CD14-positive monocyte (primary cell): ENCODE measurements around the gene FAM131A. TPM values are rescaled to one million over a fixed set of nuclear protein-coding genes. Genes with fewer than 3 reads are reported as not detected.
A peak's percentile ranks its signal among the peaks of the same experiment; 100 is the strongest.

ENCODE experiments used
- DNase-seq, 3 donors: peaks; one replicate each; pipeline ENCODE4 v3.0.0-alpha.2; 2011 to 2022
- H2AFZ ChIP-seq: 2 replicates; pipeline ENCODE4 v1.6.0; 2012; ENCODE audit warnings: mild to moderate bottlenecking, low read depth, low read length, inconsistent platforms; ENCODE audit not compliant: insufficient read depth, poor library complexity, severe bottlenecking
- H3K27ac ChIP-seq, 2 donors: 1 replicate in 1 of 2; 2 replicates in 1 of 2; pipeline ENCODE4 v1.5.1; 2012 to 2013; ENCODE audit warnings: low read length in 2 of 2, control low read depth in 1 of 2, inconsistent platforms in 1 of 2, low read depth in 1 of 2, mild to moderate bottlenecking in 1 of 2
- H3K27me3 ChIP-seq, 2 donors: one replicate each; pipeline versions ENCODE4 v1.6.0 to v1.6.1; 2011 to 2013; ENCODE audit warnings: low read length in 2 of 2; ENCODE audit not compliant: control insufficient read depth in 2 of 2, insufficient read depth in 2 of 2
- H3K36me3 ChIP-seq, 2 donors: replicated peaks in 1 of 2; 1 replicate in 1 of 2; 2 replicates in 1 of 2; pipeline versions ENCODE4 v1.5.1 to v1.6.1; 2012 to 2013; ENCODE audit warnings: low read length in 2 of 2, control low read depth in 1 of 2, inconsistent platforms in 1 of 2, mild to moderate bottlenecking in 1 of 2; ENCODE audit not compliant: insufficient read depth in 2 of 2, control insufficient read depth in 1 of 2
- H3K4me1 ChIP-seq, 2 donors: 1 replicate in 1 of 2; 2 replicates in 1 of 2; pipeline versions ENCODE4 v1.5.1 to v1.6.1; 2012 to 2013; ENCODE audit warnings: low read length in 2 of 2, control low read depth in 1 of 2, inconsistent platforms in 1 of 2, mild to moderate bottlenecking in 1 of 2, moderate library complexity in 1 of 2; ENCODE audit not compliant: insufficient read depth in 2 of 2, control insufficient read depth in 1 of 2
- H3K4me2 ChIP-seq: replicated peaks from 2 replicates; pipeline ENCODE3; 2012; ENCODE audit warnings: low read length, moderate library complexity, mild to moderate bottlenecking; ENCODE audit not compliant: poor library complexity, severe bottlenecking; ENCODE audit errors: extremely low read depth
- H3K4me3 ChIP-seq, 3 experiments: fragments of 200-600 bp in 1 of 3; sonication (generic) in 1 of 3; replicated peaks in 1 of 3; 1 replicate in 2 of 3; 2 replicates in 1 of 3; pipeline ENCODE4 v1.5.1; 2011 to 2013; ENCODE audit warnings: low read length in 3 of 3, mild to moderate bottlenecking in 3 of 3, control low read depth in 2 of 3, low read depth in 2 of 3, inconsistent platforms in 1 of 3, moderate library complexity in 1 of 3
- H3K79me2 ChIP-seq: 2 replicates; pipeline ENCODE4 v1.6.0; 2012; ENCODE audit warnings: mild to moderate bottlenecking, control low read depth, inconsistent platforms, low read length, moderate library complexity; ENCODE audit not compliant: insufficient read depth
- H3K9ac ChIP-seq: 2 replicates; pipeline ENCODE4 v1.6.0; 2017; ENCODE audit warnings: low read length, mild to moderate bottlenecking; ENCODE audit not compliant: insufficient read depth, poor library complexity, severe bottlenecking
- H3K9me3 ChIP-seq, 2 donors: replicated peaks in 1 of 2; 1 replicate in 1 of 2; 2 replicates in 1 of 2; pipeline versions ENCODE4 v1.5.1 to v1.6.1; 2012 to 2013; ENCODE audit warnings: low read length in 2 of 2, control low read depth in 1 of 2; ENCODE audit not compliant: control insufficient read depth in 1 of 2, insufficient read depth in 1 of 2
- H4K20me1 ChIP-seq: 2 replicates; pipeline ENCODE4 v1.6.0; 2012; ENCODE audit warnings: mild to moderate bottlenecking, low read length, control low read depth, moderate library complexity; ENCODE audit not compliant: insufficient read depth
- H3K27ac Mint-ChIP-seq, 7 donors: one replicate each; pipeline ENCODE4 v1.8.0; 2020; ENCODE audit warnings: mild to moderate bottlenecking in 7 of 7, mixed read lengths in 7 of 7, moderate library complexity in 6 of 7, inconsistent platforms in 2 of 7
- H3K27me3 Mint-ChIP-seq, 3 donors: one replicate each; pipeline ENCODE4 v1.8.0; 2021 to 2022; ENCODE audit warnings: low read depth in 3 of 3, mild to moderate bottlenecking in 3 of 3, mixed read lengths in 3 of 3, moderate library complexity in 3 of 3, inconsistent platforms in 1 of 3
- H3K36me3 Mint-ChIP-seq, 2 donors: one replicate each; pipeline ENCODE4 v1.8.0; 2020; ENCODE audit warnings: mixed read lengths in 2 of 2, inconsistent platforms in 1 of 2, mild to moderate bottlenecking in 1 of 2
- H3K4me1 Mint-ChIP-seq: one replicate; pipeline ENCODE4 v1.8.0; 2020; ENCODE audit warnings: mild to moderate bottlenecking, mixed read lengths
- H3K4me3 Mint-ChIP-seq, 2 donors: one replicate each; pipeline ENCODE4 v1.8.0; 2020; ENCODE audit warnings: mild to moderate bottlenecking in 2 of 2, mixed read lengths in 2 of 2, moderate library complexity in 1 of 2
- H3K9me3 Mint-ChIP-seq, 7 donors: one replicate each; pipeline ENCODE4 v1.8.0; 2020 to 2022; ENCODE audit warnings: mixed read lengths in 7 of 7, mild to moderate bottlenecking in 6 of 7, moderate library complexity in 6 of 7, inconsistent platforms in 2 of 7
- CTCF ChIP-seq: fragments of 200-600 bp; IDR thresholded peaks from one replicate; pipeline ENCODE4 v1.8.0; 2022; ENCODE audit warnings: antibody characterized with exemption, mild to moderate bottlenecking
- WGBS: methylation state at CpG from one replicate; pipeline ENCODE4 v1.1.5; 2013; ENCODE audit warnings: missing lambda C conversion rate; ENCODE audit not compliant: insufficient coverage; 5-methylcytosine and 5-hydroxymethylcytosine counted together
- intact Hi-C, 2 donors: fragments of 100-400 bp; cut with micrococcal nuclease; formaldehyde crosslinking; loops; one replicate each; pipeline versions ENCODE4 v1.15.0 to v1.15.1; 2023
- polyA plus RNA-seq, 3 donors: library from polyadenylated mRNA; depleted of rRNA in 1 of 3; unstranded in 2 of 3; stranded (reverse) in 1 of 3; fragments of 300-500 nt in 2 of 3; fragments of >200 nt in 1 of 3; fragmentation: Illumina TruSeq in 2 of 3; gene quantifications; 1 replicate in 2 of 3; 2 replicates in 1 of 3; pipeline ENCODE4 v1.2.3, GENCODE V29; 2012 to 2021

Gene FAM131A
- polyA plus RNA-seq, 3 donors, result 5.8 to 30.6 (median 7.7) TPM

GRCh38 chr3:184325269-184325668 is 12.1 kb upstream of the FAM131A start:
- peaks cover 33% of the 10 kb centered on the region for H3K4me1 Mint-ChIP-seq
- Histone ChIP-seq H3K27me3 (no peaks in the 10 kb centered on the region), H2AFZ (no peak overlapping the region), H3K4me2 (no peak overlapping the region), H3K4me1 (peaks cover 31 to 32% of the 10 kb centered on the region in 2 donors), H3K9ac (no peak overlapping the region), H3K4me3 (no peak overlapping the region), H3K27ac (peak overlapping the region in 1 of 2 donors; percentile 36), H4K20me1 (peaks cover 85% of the 10 kb centered on the region), H3K9me3 (no peaks in the 10 kb centered on the region), H3K79me2 (peaks cover 63% of the 10 kb centered on the region), H3K36me3 (peaks cover 96% of the 10 kb centered on the region in 2 donors)
- H3K27ac Mint-ChIP-seq, result peak overlapping the region in 5 of 7 donors; percentile 6 to 81 (median 49)
- no peak for TF ChIP-seq CTCF
- H3K27me3 Mint-ChIP-seq, result peaks cover 0 to 2% (median under 1%) of the 10 kb centered on the region in 3 donors
- 100% methylated on average over 12 of the region's 13 CpGs for WGBS
- H3K36me3 Mint-ChIP-seq, result peaks cover 99 to 100% of the 10 kb centered on the region in 2 donors
- peaks cover 0 to 2% (median 0%) of the 10 kb centered on the region in 7 donors for H3K9me3 Mint-ChIP-seq
- H3K4me3 Mint-ChIP-seq, result no peak overlapping the region
- DNase-seq, result no peak
- intact Hi-C loops, result no loop called here

GRCh38 chr3:184325715-184326369 is 11.6 kb upstream of the FAM131A start:
- H3K9me3 ChIP-seq, result no peaks in the 10 kb centered on the region
- Mint-ChIP-seq H3K27me3 (peaks cover 0 to 2% (median 0%) of the 10 kb centered on the region in 3 donors), H3K27ac (peak overlapping the region in 3 of 7 donors; percentile 15 to 64 (median 49)), H3K4me1 (peaks cover 28% of the 10 kb centered on the region), H3K9me3 (peaks cover 0 to 2% (median 0%) of the 10 kb centered on the region in 7 donors), H3K4me3 (no peak overlapping the region), H3K36me3 (peaks cover 97 to 99% of the 10 kb centered on the region in 2 donors)
- H3K9ac ChIP-seq, result no peak overlapping the region
- intact Hi-C loops, result no loop called here
- no peak overlapping the region for H2AFZ ChIP-seq
- H4K20me1 ChIP-seq, result peaks cover 79% of the 10 kb centered on the region
- peaks cover 96% of the 10 kb centered on the region in 2 donors for H3K36me3 ChIP-seq
- no peak for DNase-seq
- H3K4me2 ChIP-seq, result no peak overlapping the region
- peak overlapping the region in 1 of 2 donors; percentile 36 for H3K27ac ChIP-seq
- H3K79me2 ChIP-seq, result peaks cover 58% of the 10 kb centered on the region
- no peak overlapping the region for H3K4me3 ChIP-seq
- H3K4me1 ChIP-seq, result peaks cover 25 to 26% of the 10 kb centered on the region in 2 donors
- no peaks in the 10 kb centered on the region for H3K27me3 ChIP-seq
- 75% methylated on average over 1 of the region's 6 CpGs for WGBS
- TF ChIP-seq CTCF, result no peak
